ENCODE results near the gene RPLP1. TPM values are rescaled to one million over a fixed set of nuclear protein-coding genes. Genes with fewer than 3 reads are reported as not detected.

RPLP1 gene
- total and polyA plus RNA-seq, 2 of the 8 experiments (the other 6 are each of a cell fraction or from before 2014, with no cell fraction given): 2,089 to 4,387 TPM

DNA sequence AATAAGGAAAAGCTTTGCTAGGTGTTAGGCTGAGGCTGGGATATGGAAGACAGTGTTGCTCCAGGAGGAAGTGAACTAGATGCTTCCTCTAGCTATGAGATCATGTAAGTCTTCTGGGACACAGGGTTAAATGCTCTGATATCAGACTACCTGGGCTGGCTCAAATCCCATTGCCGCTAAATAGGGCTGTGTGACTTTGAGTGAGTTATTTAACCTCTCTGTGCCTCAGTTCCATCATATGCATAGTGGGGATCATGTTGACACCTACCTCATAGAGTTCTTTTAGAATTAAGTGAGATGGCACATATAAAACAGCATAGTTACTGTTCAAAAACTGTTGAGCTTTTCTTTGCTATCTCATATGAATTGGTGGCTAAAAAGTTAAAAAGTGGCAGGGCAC lies 12.6 kb downstream of the RPLP1 start:
- FAIRE-seq (no peak), DNase-seq (ENCODE audit: low read depth in 1 of 2, low spot score in 2 of 2) (no peak)
- ChIA-PET POLR2A (ENCODE audit: partially characterized antibody) (interaction anchor here (13.9 kb wide), 1 partner anchor 11 kb away, joined by 207 read pairs; the partner anchor contains the start of gene RPLP1), CTCF (ENCODE audit: partially characterized antibody) (interaction anchor here (0.8 to 8.2 kb wide), 11 partner anchors 8 to 794 kb away, joined by 3 to 70 read pairs (median 4); partner anchors contain the start of gene RPLP1)
- Histone ChIP-seq H2BK5ac (ENCODE audit: low read depth, low read length) (no peak overlapping the region), H3K4ac (replicated peaks; ENCODE audit: insufficient read length, low read depth, low read length) (no peak overlapping the region), H2AK5ac (ENCODE audit: low read depth, low read length) (no peak overlapping the region), H3K18ac (ENCODE audit: extremely low read depth, low read length) (no peak overlapping the region), H2BK12ac (ENCODE audit: low read depth, low read length) (no peak overlapping the region), H3K27me3 (replicated peaks in 1 of 4; ENCODE audit: control insufficient read depth in 3 of 4, extremely low read depth in 1 of 4, insufficient read depth in 3 of 4, low read length in 3 of 4) (no peaks in the 10 kb centered on the region), H3K23me2 (ENCODE audit: low read depth, low read length) (0 out of 2 replicates have a peak, but pooled peaks cover 3% of the 10 kb centered on the region), H3K4me3 (ENCODE audit: extremely low read depth in 1 of 4, insufficient read depth in 2 of 4, low read depth in 3 of 4, low read length in 4 of 4) (no peak overlapping the region), H3K14ac (ENCODE audit: insufficient read length) (no peak overlapping the region), H3K9me3 (ENCODE audit: insufficient read depth in 2 of 2, low read depth in 1 of 2, low read length in 1 of 2) (no peaks in the 10 kb centered on the region), H3K4me2 (ENCODE audit: insufficient read depth in 1 of 2, low read depth in 2 of 2, low read length in 2 of 2) (no peak overlapping the region), H3K56ac (replicated peaks; ENCODE audit: insufficient read length, low read depth, low read length) (no peak overlapping the region), H2BK120ac (replicated peaks; ENCODE audit: low read depth, low read length) (no peak overlapping the region), H4K5ac (ENCODE audit: insufficient read length, low read depth, low read length) (no peak overlapping the region), H4K8ac (ENCODE audit: extremely low read depth, insufficient read depth, low read length) (no peak overlapping the region), H3K23ac (ENCODE audit: insufficient read length) (no peak overlapping the region), H2BK20ac (ENCODE audit: low read length) (no peak overlapping the region), H3K79me2 (ENCODE audit: control insufficient read depth in 1 of 2, insufficient read depth in 2 of 2, low read length in 2 of 2) (no peaks in the 10 kb centered on the region), H4K20me1 (replicated peaks in 1 of 2; ENCODE audit: control insufficient read depth in 1 of 2, insufficient read depth in 2 of 2, low read length in 2 of 2) (no peaks in the 10 kb centered on the region), H2AFZ (ENCODE audit: low read length) (no peak overlapping the region), H3K9ac (replicated peaks in 1 of 4; ENCODE audit: extremely low read depth in 1 of 4, low read depth in 3 of 4, low read length in 3 of 4) (no peak overlapping the region), H4K91ac (replicated peaks; ENCODE audit: insufficient read length, low read length) (no peak overlapping the region), H3K79me1 (ENCODE audit: low read depth, low read length) (no peaks in the 10 kb centered on the region), H3K4me1 (replicated peaks in 1 of 4; ENCODE audit: control insufficient read depth in 3 of 4, insufficient read depth in 4 of 4, low read length in 3 of 4) (peaks cover 0 to 4% (median 2%) of the 10 kb centered on the region in 4 experiments; a peak in 2 of 7 replicates), H2BK15ac (ENCODE audit: low read length) (no peak overlapping the region), H3K27ac (ENCODE audit: low read depth, low read length) (no peak overlapping the region), H3K36me3 (ENCODE audit: control insufficient read depth in 2 of 4, insufficient read depth in 4 of 4, low read length in 3 of 4) (no peaks in the 10 kb centered on the region)
- WGBS, 2 experiments (ENCODE audit: extremely low coverage in 1 of 2, insufficient coverage in 1 of 2, insufficient read length in 1 of 2, insufficient replicate concordance in 2 of 2, low coverage in 1 of 2, low lambda C conversion rate in 2 of 2, missing lambda C conversion rate in 1 of 2): 89% methylated on average over 1 of the region's 1 CpG; no CpG with 5 or more reads in 1 of the 2 experiments
- no peak for TF ChIP-seq JUND (IDR thresholded peaks at IDR 0.05; ENCODE audit: low read length)
- TF ChIP-seq EZH2 (IDR thresholded peaks at IDR 0.05; ENCODE audit: low read depth, low read length, severe bottlenecking): no peak
- TF ChIP-seq TCF12 (IDR thresholded peaks at IDR 0.05; ENCODE audit: low read depth, low read length): no peak
- no peak for TF ChIP-seq RNF2 (IDR thresholded peaks at IDR 0.05; ENCODE audit: borderline replicate concordance, low read depth, low read length, missing control alignments, poor library complexity, severe bottlenecking)
- TF ChIP-seq, protein P1, sequence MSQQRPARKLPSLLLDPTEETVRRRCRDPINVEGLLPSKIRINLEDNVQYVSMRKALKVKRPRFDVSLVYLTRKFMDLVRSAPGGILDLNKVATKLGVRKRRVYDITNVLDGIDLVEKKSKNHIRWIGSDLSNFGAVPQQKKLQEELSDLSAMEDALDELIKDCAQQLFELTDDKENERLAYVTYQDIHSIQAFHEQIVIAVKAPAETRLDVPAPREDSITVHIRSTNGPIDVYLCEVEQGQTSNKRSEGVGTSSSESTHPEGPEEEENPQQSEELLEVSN (IDR thresholded peaks at IDR 0.05): no peak
- no peak for TF ChIP-seq TEAD4 (IDR thresholded peaks at IDR 0.05; ENCODE audit: low read depth, low read length)
- no peak for TF ChIP-seq ASH2L (IDR thresholded peaks at IDR 0.05; ENCODE audit: low read length)
- no peak for TF ChIP-seq SIX5 (IDR thresholded peaks at IDR 0.05; ENCODE audit: low read depth, low read length)
- TF ChIP-seq SP1 (IDR thresholded peaks at IDR 0.05; ENCODE audit: low read depth, low read length): no peak
- TF ChIP-seq RFX5 (IDR thresholded peaks at IDR 0.05; ENCODE audit: borderline replicate concordance, low read depth, low read length): no peak
- TF ChIP-seq ATF2 (IDR thresholded peaks at IDR 0.05; ENCODE audit: low read length): no peak

Data from H1 (cell line).